Activated naive CD4-positive, alpha-beta T cell treated with anti-CD3 and anti-CD28 coated beads, Interleukin-2, amount 50 U/mL, for 24 hours (primary cell): ENCODE measurements around the gene TRIM71.
"Not testable (repeated sequence)": the region's sequence is repeated elsewhere in the genome, so short reads cannot be mapped to it uniquely, and the experiment has no call there.

ENCODE experiments used
- H3K27ac Mint-ChIP-seq: one replicate; pipeline ENCODE4 v1.8.0; 2021; ENCODE audit warnings: mild to moderate bottlenecking, mixed read lengths
- H3K27me3 Mint-ChIP-seq: one replicate; pipeline ENCODE4 v1.8.0; 2021; ENCODE audit warnings: mixed read lengths
- H3K36me3 Mint-ChIP-seq: one replicate; pipeline ENCODE4 v1.8.0; 2021; ENCODE audit warnings: mixed read lengths
- H3K4me1 Mint-ChIP-seq: one replicate; pipeline ENCODE4 v1.8.0; 2021; ENCODE audit warnings: mixed read lengths
- H3K4me3 Mint-ChIP-seq: one replicate; pipeline ENCODE4 v1.8.0; 2021; ENCODE audit warnings: mild to moderate bottlenecking, mixed read lengths
- H3K9me3 Mint-ChIP-seq: one replicate; pipeline ENCODE4 v1.8.0; 2021; ENCODE audit warnings: mixed read lengths

TRIM71 gene

DNA sequence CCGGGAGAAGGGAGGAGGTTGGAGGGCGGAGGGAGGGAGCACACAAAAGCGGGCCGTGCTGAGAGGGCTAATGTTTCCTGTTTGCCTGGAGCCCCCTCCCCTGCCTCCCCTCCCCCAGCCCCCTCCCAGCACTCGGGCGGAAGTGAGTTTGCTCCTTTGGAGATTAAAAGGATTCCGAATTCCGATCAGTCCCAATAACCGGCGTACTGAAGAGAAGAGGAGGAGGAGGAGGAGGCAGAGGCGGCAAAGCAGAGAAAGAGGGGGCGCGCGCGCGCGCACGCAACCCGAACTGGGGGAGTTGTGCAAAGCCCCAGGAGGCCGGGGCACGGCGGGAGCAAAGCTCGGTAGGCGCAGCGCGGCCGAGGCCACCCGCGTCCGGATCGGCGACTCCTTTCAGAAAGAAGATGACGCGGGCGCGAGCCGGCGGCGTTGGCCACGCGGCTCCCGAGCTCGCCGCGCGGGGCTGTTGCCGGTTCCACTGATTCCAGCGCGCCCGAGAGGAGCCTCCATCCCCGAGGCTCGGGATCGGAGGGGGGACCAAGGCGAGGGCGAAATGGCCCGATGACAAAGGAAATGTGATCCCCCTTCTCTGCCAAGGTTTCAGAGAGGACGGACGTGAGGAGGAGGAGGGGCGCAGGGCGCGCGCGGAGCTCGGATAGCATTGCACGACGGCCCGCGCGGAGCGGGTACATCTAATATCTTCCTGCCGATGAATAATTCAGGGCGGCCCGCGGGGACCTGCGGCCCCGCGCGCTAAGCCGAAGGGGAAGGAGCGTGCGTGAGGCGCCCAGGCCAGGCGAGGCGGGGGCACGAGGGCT, 1.1 kb upstream of the TRIM71 start:
- Mint-ChIP-seq H3K4me3 (peak overlapping the region; percentile 73), H3K9me3 (no peaks in the 10 kb centered on the region), H3K4me1 (peaks cover 26% of the 10 kb centered on the region), H3K36me3 (no peaks in the 10 kb centered on the region), H3K27me3 (peaks cover 37% of the 10 kb centered on the region), H3K27ac (no peak overlapping the region)

DNA sequence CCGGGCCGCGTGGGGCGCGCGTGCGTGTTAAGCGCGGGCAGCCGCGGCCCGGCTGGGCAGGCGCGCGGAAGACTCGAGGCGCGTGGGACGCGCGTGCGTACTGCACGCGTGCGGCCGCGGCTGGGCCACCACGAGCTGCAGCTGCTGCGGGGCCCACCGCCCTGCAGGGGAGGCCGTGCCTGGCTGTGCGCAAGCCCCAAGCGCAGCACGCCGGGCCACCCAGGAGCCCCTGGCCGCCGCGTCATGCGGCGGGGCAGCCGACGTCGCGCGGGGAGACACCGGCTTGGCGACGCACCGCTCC, 590 bp upstream of the TRIM71 start:
- peak overlapping the region; percentile 73 for H3K4me3 Mint-ChIP-seq
- no peaks in the 10 kb centered on the region for H3K36me3 Mint-ChIP-seq
- H3K9me3 Mint-ChIP-seq: no peaks in the 10 kb centered on the region
- H3K27me3 Mint-ChIP-seq: peaks cover 37% of the 10 kb centered on the region
- H3K27ac Mint-ChIP-seq: no peak overlapping the region
- peaks cover 26% of the 10 kb centered on the region for H3K4me1 Mint-ChIP-seq

DNA sequence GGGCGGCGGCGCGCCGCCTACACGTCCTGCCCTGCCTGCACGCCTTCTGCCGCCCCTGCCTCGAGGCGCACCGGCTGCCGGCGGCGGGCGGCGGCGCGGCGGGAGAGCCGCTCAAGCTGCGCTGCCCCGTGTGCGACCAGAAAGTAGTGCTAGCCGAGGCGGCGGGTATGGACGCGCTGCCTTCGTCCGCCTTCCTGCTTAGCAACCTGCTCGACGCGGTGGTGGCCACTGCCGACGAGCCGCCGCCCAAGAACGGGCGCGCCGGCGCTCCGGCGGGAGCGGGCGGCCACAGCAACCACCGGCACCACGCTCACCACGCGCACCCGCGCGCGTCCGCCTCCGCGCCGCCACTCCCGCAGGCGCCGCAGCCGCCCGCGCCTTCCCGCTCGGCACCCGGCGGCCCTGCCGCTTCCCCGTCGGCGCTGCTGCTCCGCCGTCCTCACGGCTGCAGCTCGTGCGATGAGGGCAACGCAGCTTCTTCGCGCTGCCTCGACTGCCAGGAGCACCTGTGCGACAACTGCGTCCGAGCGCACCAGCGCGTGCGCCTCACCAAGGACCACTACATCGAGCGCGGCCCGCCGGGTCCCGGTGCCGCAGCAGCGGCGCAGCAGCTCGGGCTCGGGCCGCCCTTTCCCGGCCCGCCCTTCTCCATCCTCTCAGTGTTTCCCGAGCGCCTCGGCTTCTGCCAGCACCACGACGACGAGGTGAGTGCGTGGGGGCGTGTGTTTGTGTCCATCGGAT, 602 bp downstream of the TRIM71 start:
- Mint-ChIP-seq H3K4me1 (peaks cover 26% of the 10 kb centered on the region), H3K36me3 (no peaks in the 10 kb centered on the region), H3K9me3 (no peaks in the 10 kb centered on the region), H3K27ac (no peak overlapping the region), H3K4me3 (peak overlapping the region; percentile 12), H3K27me3 (peaks cover 37% of the 10 kb centered on the region)

DNA sequence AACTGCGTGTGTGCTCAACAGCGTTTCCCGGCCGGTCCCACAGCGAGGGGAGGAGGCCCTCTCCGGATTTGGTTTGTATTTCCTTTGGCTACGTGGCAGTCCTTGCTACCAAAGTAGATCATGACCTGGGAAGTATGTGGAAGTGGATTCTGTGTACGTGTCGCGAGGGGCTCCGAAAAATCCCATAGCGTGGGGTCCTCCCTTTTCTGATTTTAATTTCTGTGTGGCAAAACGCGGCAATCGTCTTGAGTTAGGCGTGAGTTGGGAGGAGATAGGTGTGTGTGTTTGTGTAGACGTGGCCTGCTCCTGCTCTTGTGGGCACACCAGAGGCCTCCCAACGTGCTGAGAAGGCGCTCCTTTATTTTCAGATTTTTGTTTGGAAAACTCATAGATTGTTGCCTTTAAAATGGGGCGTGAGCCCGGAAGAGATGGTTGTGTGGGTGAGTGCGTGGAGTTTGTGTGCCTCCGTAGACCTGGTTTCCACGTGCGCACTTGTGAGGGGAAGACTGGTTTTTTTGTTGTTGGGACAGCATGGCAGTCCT, 1.2 kb downstream of the TRIM71 start:
- H3K4me3 Mint-ChIP-seq: peak overlapping the region; percentile 12
- peaks cover 26% of the 10 kb centered on the region for H3K4me1 Mint-ChIP-seq
- no peaks in the 10 kb centered on the region for H3K9me3 Mint-ChIP-seq
- H3K27me3 Mint-ChIP-seq: peaks cover 39% of the 10 kb centered on the region
- no peaks in the 10 kb centered on the region for H3K36me3 Mint-ChIP-seq
- H3K27ac Mint-ChIP-seq: no peak overlapping the region

DNA sequence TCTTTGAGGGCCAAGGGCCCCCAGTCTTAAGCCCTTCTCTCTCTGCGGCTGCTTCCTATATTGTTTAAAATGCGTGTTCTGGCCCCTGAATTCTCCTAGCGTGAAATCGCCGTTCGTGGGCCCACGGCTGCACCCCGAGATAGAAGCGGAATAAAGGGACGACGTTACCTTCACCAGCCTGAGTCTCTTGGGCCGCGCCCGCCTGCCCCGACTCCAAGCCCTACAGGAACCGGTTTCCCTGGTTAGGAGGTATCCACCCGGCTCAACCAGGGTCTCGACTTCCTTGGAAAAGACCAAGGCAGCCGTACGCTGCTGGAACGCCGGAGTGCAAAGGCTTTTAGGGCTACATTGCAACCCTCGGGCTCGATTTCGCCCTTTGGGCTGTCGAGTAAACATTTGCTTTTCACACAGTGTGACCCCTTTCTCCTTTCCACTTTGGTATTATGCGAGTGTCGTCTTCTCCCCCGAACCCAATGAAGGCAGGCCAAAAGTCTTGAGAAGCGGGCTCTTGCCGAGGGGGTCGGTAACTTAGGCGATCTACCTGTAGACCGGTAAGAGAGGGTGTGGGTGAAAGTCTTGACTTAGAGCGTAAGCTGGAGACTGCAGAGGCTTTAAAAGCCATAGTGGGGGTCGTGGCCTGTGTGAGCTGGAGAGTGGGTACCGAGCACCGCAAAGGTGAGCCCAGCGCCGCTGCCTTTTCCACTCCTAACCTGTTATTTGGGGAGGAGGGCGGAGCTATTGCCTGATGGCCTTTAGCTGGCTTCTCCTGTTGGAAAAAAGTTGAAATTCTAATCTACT, 2.0 kb downstream of the TRIM71 start:
- Mint-ChIP-seq H3K4me1 (peaks cover 19% of the 10 kb centered on the region), H3K27ac (no peak overlapping the region), H3K36me3 (no peaks in the 10 kb centered on the region), H3K4me3 (peak overlapping the region; percentile 12), H3K9me3 (no peaks in the 10 kb centered on the region), H3K27me3 (peaks cover 33% of the 10 kb centered on the region)

DNA sequence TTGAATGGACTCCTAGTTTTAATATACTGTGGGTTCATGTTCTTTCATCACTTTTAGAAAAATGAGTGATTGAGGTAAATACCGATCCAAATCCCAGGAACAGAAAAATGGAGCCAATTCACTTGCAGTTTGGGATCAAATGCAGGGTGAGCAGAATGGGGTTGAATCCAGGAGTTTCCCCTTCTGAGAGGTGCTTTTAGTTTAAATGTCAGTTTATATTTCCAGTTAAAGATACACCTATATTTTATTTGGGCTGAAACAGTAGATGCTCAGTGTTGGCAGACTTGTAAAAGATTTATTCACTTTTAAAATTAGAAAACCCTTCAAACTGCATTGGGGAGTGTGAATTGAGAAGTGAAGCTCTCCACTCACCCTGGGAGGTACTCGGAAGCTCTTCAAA, 2.6 kb downstream of the TRIM71 start:
- Mint-ChIP-seq H3K27ac (no peak overlapping the region), H3K27me3 (peaks cover 31% of the 10 kb centered on the region), H3K4me3 (no peak overlapping the region)

DNA sequence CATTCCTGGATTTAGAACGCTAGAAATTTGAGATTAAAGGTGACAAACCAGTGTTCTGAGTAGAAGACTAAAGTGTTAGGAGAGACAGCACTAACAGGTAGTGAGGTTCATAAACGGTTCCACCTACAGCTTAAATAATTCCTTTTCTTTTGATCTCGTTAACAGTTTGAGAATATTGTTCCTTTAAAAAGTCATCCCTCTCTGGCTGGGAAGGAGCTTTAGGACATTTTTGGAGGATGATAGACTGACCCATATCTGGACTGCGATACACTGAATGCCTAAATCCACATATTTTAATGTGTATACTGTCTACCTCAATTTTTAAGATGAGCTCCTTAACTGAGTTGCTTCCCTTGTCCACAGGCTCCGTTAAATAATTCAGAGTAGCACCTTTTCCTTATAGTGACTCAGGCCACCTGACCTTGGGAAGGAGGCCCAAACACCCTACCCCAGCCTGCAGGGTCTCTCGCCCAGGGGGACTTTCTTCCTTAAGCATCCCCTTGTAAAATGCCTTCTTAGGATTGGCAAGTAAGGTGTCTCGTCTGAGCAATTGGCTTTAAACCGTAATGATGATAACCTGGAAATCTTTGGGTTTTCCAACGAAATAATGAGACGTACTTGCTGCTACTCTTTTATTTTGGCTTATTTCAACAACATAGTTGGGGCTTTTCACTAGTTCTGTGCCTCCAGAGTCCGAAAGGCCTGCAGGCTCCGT, 3.3 kb downstream of the TRIM71 start:
- Mint-ChIP-seq H3K36me3 (no peaks in the 10 kb centered on the region), H3K4me3 (no peak overlapping the region), H3K9me3 (no peaks in the 10 kb centered on the region), H3K4me1 (peaks cover 8% of the 10 kb centered on the region), H3K27ac (no peak overlapping the region), H3K27me3 (peaks cover 25% of the 10 kb centered on the region)

More for the DNA sequence above, 2.6 kb downstream of the TRIM71 start:
- Mint-ChIP-seq H3K36me3 (no peaks in the 10 kb centered on the region), H3K4me1 (peaks cover 15% of the 10 kb centered on the region), H3K9me3 (no peaks in the 10 kb centered on the region)

DNA sequence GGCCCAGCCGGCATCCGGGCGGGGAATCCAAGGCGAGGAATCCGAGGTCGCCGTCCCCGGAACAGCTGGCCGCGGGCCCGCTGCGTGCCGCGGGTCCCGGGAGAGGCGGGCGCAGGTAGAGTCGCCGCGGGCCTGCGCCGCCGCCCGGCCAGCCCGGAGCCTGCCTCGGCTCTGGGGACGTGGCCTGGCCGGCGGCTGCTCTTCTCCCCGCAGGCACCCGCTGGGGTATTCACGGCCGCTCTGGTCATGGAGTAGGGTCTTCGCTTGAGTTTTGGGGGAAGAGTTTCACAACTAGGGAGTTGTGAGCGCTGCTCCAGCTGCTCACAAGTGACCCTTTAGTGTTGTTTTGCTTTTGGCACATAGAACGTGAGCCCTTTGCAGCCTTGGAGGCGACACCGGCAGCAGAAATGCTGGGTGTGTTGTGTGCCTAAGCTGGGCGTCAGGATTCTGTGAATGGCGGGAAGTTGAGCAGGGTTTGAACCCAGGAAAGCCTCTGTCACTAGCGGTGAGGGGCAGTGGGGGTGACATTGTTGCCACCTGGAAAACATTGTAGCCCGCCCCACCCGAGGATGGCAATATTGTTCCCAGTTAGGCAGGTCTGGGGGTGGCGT, 4.0 kb downstream of the TRIM71 start:
- Mint-ChIP-seq H3K4me1 (peaks cover 6% of the 10 kb centered on the region), H3K9me3 (no peaks in the 10 kb centered on the region), H3K27me3 (peaks cover 25% of the 10 kb centered on the region), H3K27ac (no peak overlapping the region), H3K4me3 (no peak overlapping the region), H3K36me3 (no peaks in the 10 kb centered on the region)

DNA sequence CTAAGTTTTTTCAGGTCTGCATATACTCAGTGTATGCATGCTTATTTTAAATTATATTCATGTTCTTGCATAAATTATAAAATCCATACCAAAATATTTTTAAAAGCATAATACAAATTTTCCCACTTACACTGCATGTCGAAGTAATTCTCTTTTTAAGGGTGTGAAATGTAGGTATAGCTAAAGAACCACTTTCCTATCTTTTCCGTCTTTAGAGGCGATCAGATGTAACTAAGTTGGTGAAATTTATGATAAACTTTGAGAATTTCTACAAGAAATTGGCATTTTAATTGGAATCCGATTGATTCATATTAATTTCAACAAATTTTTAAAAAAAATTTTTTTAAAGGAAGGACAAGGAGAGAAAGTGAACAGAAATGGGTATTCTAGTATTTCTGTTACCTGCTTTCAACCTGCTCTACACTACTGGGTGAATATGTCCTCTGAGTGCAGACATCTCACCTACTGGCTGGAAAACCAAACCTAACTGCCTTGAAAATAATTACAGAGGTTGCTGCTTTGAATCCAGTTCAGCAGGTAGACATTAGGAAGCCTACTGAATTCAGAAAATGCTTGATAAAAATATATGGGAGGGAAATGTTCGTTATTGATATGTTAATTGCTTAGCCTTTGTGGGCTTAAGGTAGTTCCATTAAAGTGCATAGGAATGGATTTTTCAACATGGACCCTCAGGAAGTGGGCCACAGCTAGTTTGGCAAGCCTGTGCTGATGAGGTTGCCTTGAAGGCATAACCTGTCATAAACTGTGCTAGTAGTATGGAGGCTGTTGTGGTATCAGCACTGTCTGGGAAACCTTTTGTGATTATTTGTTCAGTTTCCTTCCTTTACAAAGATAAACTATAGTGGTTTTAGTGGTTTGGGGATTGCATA, 5.1 kb downstream of the TRIM71 start:
- Mint-ChIP-seq H3K27me3 (peaks cover 21% of the 10 kb centered on the region), H3K4me3 (no peak overlapping the region), H3K4me1 (peaks cover 4% of the 10 kb centered on the region), H3K27ac (no peak overlapping the region), H3K36me3 (no peaks in the 10 kb centered on the region), H3K9me3 (no peaks in the 10 kb centered on the region)

DNA sequence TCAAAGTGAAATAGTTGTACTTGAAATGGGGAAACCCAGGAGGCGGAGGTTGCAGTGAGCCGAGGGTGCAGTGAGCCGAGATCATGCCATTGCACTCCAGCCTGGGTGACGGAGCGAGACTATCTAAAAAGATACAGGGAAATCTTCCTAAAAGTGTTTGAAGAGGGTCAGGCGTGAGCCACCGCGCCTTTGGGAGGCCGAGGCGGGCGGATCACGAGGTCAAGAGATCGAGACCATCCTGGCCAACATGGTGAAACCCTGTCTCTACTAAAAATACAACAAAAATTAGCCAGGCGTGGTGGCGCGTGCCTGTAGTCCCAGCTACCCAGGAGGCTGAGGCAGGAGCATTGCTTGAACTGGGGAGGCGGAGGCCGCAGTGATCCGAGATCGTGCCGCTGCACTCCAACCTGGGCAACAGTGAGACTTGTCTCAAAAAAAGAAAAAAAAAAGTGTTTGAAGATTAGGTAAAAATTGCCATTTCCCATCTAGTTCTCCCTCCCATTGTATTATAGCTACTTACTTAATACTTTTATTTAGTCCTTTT, 5.9 kb downstream of the TRIM71 start:
- peaks cover 20% of the 10 kb centered on the region for H3K27me3 Mint-ChIP-seq

DNA sequence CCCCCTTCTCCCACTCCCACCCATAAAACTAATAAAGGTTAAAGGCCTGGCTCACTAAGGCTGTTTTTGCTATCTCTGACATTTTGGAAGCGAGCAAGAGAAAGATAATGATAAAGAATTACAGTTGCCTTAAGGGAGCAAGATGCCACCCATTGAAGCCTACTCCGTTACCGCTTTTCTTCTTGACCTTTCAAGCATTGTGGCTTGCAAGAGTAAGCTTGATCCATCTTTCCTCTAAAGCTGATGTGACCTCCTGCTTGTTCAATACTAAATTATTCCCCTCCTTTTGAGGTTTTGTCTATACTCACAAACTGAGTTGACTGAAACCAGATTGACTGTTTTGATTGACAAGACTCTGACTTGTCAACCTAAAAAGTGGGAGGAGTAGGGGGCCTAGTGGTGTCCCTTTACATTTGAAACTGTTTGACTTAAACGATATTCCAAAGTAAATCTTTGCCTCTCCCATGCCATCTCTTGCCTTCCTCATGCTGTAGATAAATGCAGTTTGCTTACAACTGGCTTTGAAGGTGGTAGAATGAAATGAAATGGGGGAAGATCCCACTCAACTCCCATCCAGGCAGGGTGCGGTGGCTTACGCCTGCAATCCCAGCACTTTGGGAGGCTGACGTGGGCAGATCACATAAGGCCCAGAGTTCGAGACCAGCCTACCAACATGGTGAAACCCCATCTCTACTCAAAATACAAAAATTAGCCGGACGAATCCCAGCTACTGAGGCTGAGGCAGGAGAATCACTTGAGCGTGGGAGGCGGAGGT, 8.0 kb downstream of the TRIM71 start:
- Mint-ChIP-seq H3K27ac (no peak overlapping the region), H3K9me3 (no peaks in the 10 kb centered on the region), H3K27me3 (peaks cover 8% of the 10 kb centered on the region), H3K36me3 (no peaks in the 10 kb centered on the region), H3K4me3 (no peak overlapping the region), H3K4me1 (no peaks in the 10 kb centered on the region)

More for the DNA sequence above, 5.9 kb downstream of the TRIM71 start:
- H3K36me3 Mint-ChIP-seq, H3K27ac Mint-ChIP-seq, H3K4me1 Mint-ChIP-seq, H3K4me3 Mint-ChIP-seq, H3K9me3 Mint-ChIP-seq: not testable (repeated sequence)

DNA sequence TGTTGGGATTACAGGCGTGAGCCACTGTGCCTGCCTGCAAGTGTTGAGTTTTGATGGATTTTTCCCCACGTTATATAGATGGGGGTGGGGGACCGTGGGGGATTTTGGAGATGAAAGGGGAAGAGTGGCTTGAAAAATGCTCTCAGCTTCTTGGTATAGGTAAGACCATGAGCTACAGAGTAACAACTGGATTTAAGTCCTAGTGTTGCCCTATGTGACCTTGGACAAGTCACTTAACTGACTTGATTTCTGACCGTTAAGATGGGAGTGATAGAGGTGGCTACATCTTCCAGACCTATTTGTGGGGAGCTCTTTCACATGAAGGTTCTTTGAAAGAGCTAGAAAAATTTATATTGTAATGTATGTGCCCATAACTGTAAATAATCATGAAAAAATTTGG, 13.3 kb downstream of the TRIM71 start:
- H3K9me3 Mint-ChIP-seq: no peaks in the 10 kb centered on the region
- no peak overlapping the region for H3K27ac Mint-ChIP-seq
- no peaks in the 10 kb centered on the region for H3K36me3 Mint-ChIP-seq
- peaks cover 8% of the 10 kb centered on the region for H3K27me3 Mint-ChIP-seq
- H3K4me3 Mint-ChIP-seq: no peak overlapping the region
- no peaks in the 10 kb centered on the region for H3K4me1 Mint-ChIP-seq

DNA sequence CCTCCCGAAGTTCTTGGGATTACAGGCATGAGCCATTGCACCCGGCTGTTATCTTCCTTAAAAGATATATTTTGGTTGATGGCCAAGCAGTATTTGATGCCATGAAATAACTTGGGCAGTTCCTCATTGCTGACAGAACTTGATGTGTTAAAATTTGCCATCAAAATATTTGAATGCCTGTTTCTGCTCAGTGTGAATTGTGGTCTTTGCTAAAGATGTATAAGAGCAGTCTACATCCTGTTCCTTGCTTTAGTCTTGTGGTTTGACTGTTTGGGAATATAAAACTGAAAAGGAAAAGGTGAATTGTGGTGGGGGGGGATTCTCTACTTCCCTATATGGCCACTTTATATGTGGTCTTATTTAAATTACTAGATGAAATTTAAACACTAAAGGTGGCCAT, 14.0 kb downstream of the TRIM71 start:
- peaks cover 7% of the 10 kb centered on the region for H3K27me3 Mint-ChIP-seq
- no peaks in the 10 kb centered on the region for H3K36me3 Mint-ChIP-seq
- no peaks in the 10 kb centered on the region for H3K4me1 Mint-ChIP-seq
- H3K9me3 Mint-ChIP-seq: no peaks in the 10 kb centered on the region
- H3K27ac Mint-ChIP-seq: no peak overlapping the region
- no peak overlapping the region for H3K4me3 Mint-ChIP-seq
